Right lobe of liver (tissue), 4 donors: Measurements from ENCODE around the gene AMOTL2.

Experiments used
- CTCF ChIP-seq, 4 donors: fragments of 200-600 bp in 3 of 4; fragments of 450-650 bp in 1 of 4; IDR thresholded peaks; one replicate each; pipeline versions ENCODE4 v1.5.1 to v1.8.0; 2016 to 2022; ENCODE audit warnings: antibody characterized with exemption in 4 of 4, mild to moderate bottlenecking in 2 of 4
- POLR2A ChIP-seq: fragments of 450-650 bp; IDR thresholded peaks from one replicate; pipeline ENCODE4 v1.6.1; 2017; ENCODE audit warnings: antibody characterized with exemption, mild to moderate bottlenecking
- donor health status: DM: no; HTN: no; CAD: no.
- donor health status: DM: no; HTN: no; CAD: no.
- donor health status: DM: no; HTN: yes; CAD: no.

GRCh38 chr3:134318166-134318565 is 56.1 kb downstream of the AMOTL2 start:
- no peak for TF ChIP-seq CTCF (IDR thresholded peaks at IDR 0.05)
- no peak for TF ChIP-seq POLR2A
